Medulla oblongata (tissue), 1 donor: ENCODE data around the gene TESK2.
"Not testable (repeated sequence)": the region's sequence is repeated elsewhere in the genome, so short reads cannot be mapped to it uniquely, and the experiment has no call there.

Experiments used
- DNase-seq: peaks from one replicate; pipeline ENCODE4 v3.0.0-alpha.2; 2015; ENCODE audit errors: extremely low spot score

Gene TESK2

GRCh38 chr1:45510036-45510971 lies 19.3 kb upstream of the TESK2 start:
- DNase-seq: no peak

GRCh38 chr1:45508295-45509151 lies 17.6 kb upstream of the TESK2 start:
- no peak for DNase-seq

- DNase-seq: no peak
Observed at GRCh38 chr1:45507893-45508292, 16.9 kb upstream of the TESK2 start.

GRCh38 chr1:45507195-45507594 lies 16.2 kb upstream of the TESK2 start:
- DNase-seq: no peak

GRCh38 chr1:45503462-45504360 lies 12.7 kb upstream of the TESK2 start:
- DNase-seq: no peak

- no peak for DNase-seq
Observed at GRCh38 chr1:45501505-45501859, 10.5 kb upstream of the TESK2 start.

GRCh38 chr1:45499415-45499769 lies 8.4 kb upstream of the TESK2 start:
- DNase-seq: no peak

GRCh38 chr1:45498279-45498678 lies 7.3 kb upstream of the TESK2 start:
- DNase-seq: no peak

GRCh38 chr1:45493116-45493697 lies 2.2 kb upstream of the TESK2 start:
- DNase-seq: peak; percentile 85

GRCh38 chr1:45492691-45493090 lies 1.7 kb upstream of the TESK2 start:
- DNase-seq: no peak

GRCh38 chr1:45491487-45492260 lies 711 bp upstream of the TESK2 start:
- no peak for DNase-seq

GRCh38 chr1:45490121-45490625 lies 790 bp downstream of the TESK2 start:
- no peak for DNase-seq

GRCh38 chr1:45489379-45489778 lies 1.6 kb downstream of the TESK2 start:
- DNase-seq: not testable (repeated sequence)

GRCh38 chr1:45488666-45489377 lies 2.1 kb downstream of the TESK2 start:
- no peak for DNase-seq

- DNase-seq: peak; percentile 60
Observed at GRCh38 chr1:45485949-45486348, 5.0 kb downstream of the TESK2 start.

GRCh38 chr1:45479039-45479748 lies 11.8 kb downstream of the TESK2 start:
- no peak for DNase-seq

- DNase-seq: no peak
Observed at GRCh38 chr1:45478121-45478814, 12.7 kb downstream of the TESK2 start.

GRCh38 chr1:45477646-45478045 lies 13.3 kb downstream of the TESK2 start:
- DNase-seq: no peak
